ENCODE measurements around the gene PLA2G1B.

DNA sequence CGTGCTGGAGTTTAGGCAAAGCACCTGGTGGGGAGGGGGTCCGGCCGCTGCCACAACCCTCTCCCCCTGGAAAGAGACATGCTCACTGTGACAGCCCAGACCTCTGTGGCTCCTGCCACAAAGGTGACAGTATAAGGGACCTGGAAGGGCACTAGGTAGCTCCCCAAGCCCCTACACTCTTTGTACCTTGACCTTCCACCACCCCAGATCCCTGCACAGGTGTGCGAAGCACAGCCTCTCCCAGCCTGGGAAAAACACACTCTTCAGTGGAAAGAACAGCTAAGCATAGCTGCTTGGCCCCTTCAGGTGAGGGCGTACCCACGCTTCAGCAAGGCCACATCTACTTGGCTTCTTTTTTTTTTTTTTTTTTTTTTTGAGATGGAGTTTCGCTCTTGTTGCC is 4.9 kb upstream of the PLA2G1B start:
- TF ChIP-seq CTCF (conservative IDR thresholded peaks at IDR 0.05; ENCODE audit: low read length), result no peak
- TF ChIP-seq EZH2phosphoT487 (IDR thresholded peaks at IDR 0.05; ENCODE audit: borderline replicate concordance), result no peak

All from Loucy (cell line).